ENCODE results near the gene SGPL1.

The SGPL1 gene

GRCh38 chr10:70893227-70894006, 77.7 kb downstream of the SGPL1 start:
- Histone ChIP-seq H3K9me3 (ENCODE audit: control insufficient read depth, low read length) (no peaks in the 10 kb centered on the region), H3K27me3 (ENCODE audit: control insufficient read depth in 1 of 2, insufficient read depth in 1 of 2, low read length in 2 of 2) (peaks cover 0 to 3% of the 10 kb centered on the region in 2 experiments), H3K4me3 (ENCODE audit: insufficient read depth in 1 of 2, low read depth in 1 of 2, low read length in 2 of 2) (no peak overlapping the region), H4K91ac (ENCODE audit: low read length) (no peak overlapping the region), H3K9ac (ENCODE audit: low read length) (peak overlapping the region; percentile 21), H2BK15ac (ENCODE audit: low read depth, poor library complexity, severe bottlenecking) (no peak overlapping the region), H4K8ac (ENCODE audit: low read length) (no peak overlapping the region), H2AK5ac (ENCODE audit: low read length, severe bottlenecking) (no peak overlapping the region), H3K18ac (ENCODE audit: low read depth in 1 of 2, low read length in 2 of 2) (no peak overlapping the region), H2BK12ac (ENCODE audit: low read length in 2 of 2) (no peak overlapping the region), H3K79me1 (replicated peaks; ENCODE audit: low read length, poor library complexity, severe bottlenecking) (no peaks in the 10 kb centered on the region), H2AFZ (ENCODE audit: low read depth, low read length) (no peak overlapping the region), H2BK5ac (ENCODE audit: low read depth, low read length, poor library complexity, severe bottlenecking) (no peak overlapping the region), H3K14ac (ENCODE audit: low read length in 2 of 2) (no peak overlapping the region), H3K23ac (ENCODE audit: low read length in 2 of 2) (no peak overlapping the region), H2BK120ac (ENCODE audit: low read depth, low read length) (no peak overlapping the region), H3K4me1 (ENCODE audit: control insufficient read depth, insufficient read depth, low read depth, low read length) (peaks cover 9% of the 10 kb centered on the region), H3K4ac (ENCODE audit: low read depth in 1 of 2, low read length in 2 of 2) (no peak overlapping the region), H3K27ac (ENCODE audit: low read length, poor library complexity, severe bottlenecking) (no peak overlapping the region), H3K4me2 (ENCODE audit: low read length, poor library complexity, severe bottlenecking) (no peak overlapping the region), H3K36me3 (ENCODE audit: control insufficient read depth in 1 of 2, insufficient read depth in 2 of 2, low read depth in 1 of 2, low read length in 2 of 2) (no peaks in the 10 kb centered on the region)
- 73% methylated on average over 8 of the region's 10 CpGs for WGBS
- no peak for DNase-seq

GRCh38 chr10:70894416-70894815, 78.7 kb downstream of the SGPL1 start:
- Histone ChIP-seq H3K27me3 (ENCODE audit: control insufficient read depth in 1 of 2, insufficient read depth in 1 of 2, low read length in 2 of 2) (peaks cover 0 to 3% of the 10 kb centered on the region in 2 experiments), H2AFZ (ENCODE audit: low read depth, low read length) (no peak overlapping the region), H3K18ac (ENCODE audit: low read depth in 1 of 2, low read length in 2 of 2) (no peak overlapping the region), H2BK120ac (ENCODE audit: low read depth, low read length) (no peak overlapping the region), H2BK5ac (ENCODE audit: low read depth, low read length, poor library complexity, severe bottlenecking) (no peak overlapping the region), H3K9me3 (ENCODE audit: control insufficient read depth, low read length) (no peaks in the 10 kb centered on the region), H3K4me3 (ENCODE audit: insufficient read depth in 1 of 2, low read depth in 1 of 2, low read length in 2 of 2) (no peak overlapping the region), H3K27ac (ENCODE audit: low read length, poor library complexity, severe bottlenecking) (no peak overlapping the region), H4K91ac (ENCODE audit: low read length) (no peak overlapping the region), H3K79me1 (replicated peaks; ENCODE audit: low read length, poor library complexity, severe bottlenecking) (no peaks in the 10 kb centered on the region), H3K14ac (ENCODE audit: low read length in 2 of 2) (no peak overlapping the region), H3K36me3 (ENCODE audit: control insufficient read depth in 1 of 2, insufficient read depth in 2 of 2, low read depth in 1 of 2, low read length in 2 of 2) (no peaks in the 10 kb centered on the region), H2BK15ac (ENCODE audit: low read depth, poor library complexity, severe bottlenecking) (no peak overlapping the region), H3K9ac (ENCODE audit: low read length) (no peak overlapping the region), H3K4ac (ENCODE audit: low read depth in 1 of 2, low read length in 2 of 2) (no peak overlapping the region), H3K4me2 (ENCODE audit: low read length, poor library complexity, severe bottlenecking) (no peak overlapping the region), H3K4me1 (ENCODE audit: control insufficient read depth, insufficient read depth, low read depth, low read length) (peaks cover 7% of the 10 kb centered on the region), H2BK12ac (ENCODE audit: low read length in 2 of 2) (no peak overlapping the region), H3K23ac (ENCODE audit: low read length in 2 of 2) (no peak overlapping the region), H2AK5ac (ENCODE audit: low read length, severe bottlenecking) (no peak overlapping the region), H4K8ac (ENCODE audit: low read length) (no peak overlapping the region)
- no peak for DNase-seq
- 86% methylated on average over 2 of the region's 2 CpGs for WGBS

- Histone ChIP-seq H3K4me3 (ENCODE audit: insufficient read depth in 1 of 2, low read depth in 1 of 2, low read length in 2 of 2) (no peak overlapping the region), H3K4me2 (ENCODE audit: low read length, poor library complexity, severe bottlenecking) (no peak overlapping the region), H3K23ac (ENCODE audit: low read length in 2 of 2) (no peak overlapping the region), H3K4me1 (ENCODE audit: control insufficient read depth, insufficient read depth, low read depth, low read length) (peaks cover under 1% of the 10 kb centered on the region), H2BK5ac (ENCODE audit: low read depth, low read length, poor library complexity, severe bottlenecking) (no peak overlapping the region), H2AFZ (ENCODE audit: low read depth, low read length) (no peak overlapping the region), H3K14ac (ENCODE audit: low read length in 2 of 2) (no peak overlapping the region), H3K9me3 (ENCODE audit: control insufficient read depth, low read length) (no peaks in the 10 kb centered on the region), H2AK5ac (ENCODE audit: low read length, severe bottlenecking) (no peak overlapping the region), H4K8ac (ENCODE audit: low read length) (no peak overlapping the region), H2BK120ac (ENCODE audit: low read depth, low read length) (no peak overlapping the region), H3K36me3 (ENCODE audit: control insufficient read depth in 1 of 2, insufficient read depth in 2 of 2, low read depth in 1 of 2, low read length in 2 of 2) (no peaks in the 10 kb centered on the region), H3K4ac (ENCODE audit: low read depth in 1 of 2, low read length in 2 of 2) (no peak overlapping the region), H2BK15ac (ENCODE audit: low read depth, poor library complexity, severe bottlenecking) (no peak overlapping the region), H4K91ac (ENCODE audit: low read length) (no peak overlapping the region), H3K27me3 (ENCODE audit: control insufficient read depth in 1 of 2, insufficient read depth in 1 of 2, low read length in 2 of 2) (peaks cover 12 to 15% of the 10 kb centered on the region in 2 experiments), H3K27ac (ENCODE audit: low read length, poor library complexity, severe bottlenecking) (no peak overlapping the region), H3K18ac (ENCODE audit: low read depth in 1 of 2, low read length in 2 of 2) (no peak overlapping the region), H2BK12ac (ENCODE audit: low read length in 2 of 2) (no peak overlapping the region), H3K9ac (ENCODE audit: low read length) (no peak overlapping the region), H3K79me1 (replicated peaks; ENCODE audit: low read length, poor library complexity, severe bottlenecking) (no peaks in the 10 kb centered on the region)
- 90% methylated on average over 1 of the region's 1 CpG for WGBS
- no peak for DNase-seq
These were observed 80.8 kb downstream of the SGPL1 start for GRCh38 chr10:70896551-70896950.

- H3K27me3 ChIP-seq (ENCODE audit: control insufficient read depth in 1 of 2, insufficient read depth in 1 of 2, low read length in 2 of 2) = peaks cover 17 to 23% of the 10 kb centered on the region in 2 experiments
- no peak overlapping the region for H3K4me3 ChIP-seq (ENCODE audit: insufficient read depth in 1 of 2, low read depth in 1 of 2, low read length in 2 of 2)
- no peak overlapping the region for H4K8ac ChIP-seq (ENCODE audit: low read length)
- no peaks in the 10 kb centered on the region for H3K36me3 ChIP-seq (ENCODE audit: control insufficient read depth in 1 of 2, insufficient read depth in 2 of 2, low read depth in 1 of 2, low read length in 2 of 2)
- no peak overlapping the region for H3K23ac ChIP-seq (ENCODE audit: low read length in 2 of 2)
- no peak overlapping the region for H3K4ac ChIP-seq (ENCODE audit: low read depth in 1 of 2, low read length in 2 of 2)
- H3K14ac ChIP-seq (ENCODE audit: low read length in 2 of 2) = no peak overlapping the region
- no peaks in the 10 kb centered on the region for H3K9me3 ChIP-seq (ENCODE audit: control insufficient read depth, low read length)
- no peak overlapping the region for H2BK15ac ChIP-seq (ENCODE audit: low read depth, poor library complexity, severe bottlenecking)
- no peak overlapping the region for H2BK120ac ChIP-seq (ENCODE audit: low read depth, low read length)
- no peak overlapping the region for H3K4me2 ChIP-seq (ENCODE audit: low read length, poor library complexity, severe bottlenecking)
- peaks cover 2% of the 10 kb centered on the region for H3K4me1 ChIP-seq (ENCODE audit: control insufficient read depth, insufficient read depth, low read depth, low read length)
- H3K27ac ChIP-seq (ENCODE audit: low read length, poor library complexity, severe bottlenecking) = no peak overlapping the region
- no peak overlapping the region for H3K9ac ChIP-seq (ENCODE audit: low read length)
- no peak for DNase-seq
- no peak overlapping the region for H3K18ac ChIP-seq (ENCODE audit: low read depth in 1 of 2, low read length in 2 of 2)
- 88% methylated on average over 3 of the region's 3 CpGs for WGBS
- H2AK5ac ChIP-seq (ENCODE audit: low read length, severe bottlenecking) = no peak overlapping the region
- no peak overlapping the region for H2BK12ac ChIP-seq (ENCODE audit: low read length in 2 of 2)
- no peak overlapping the region for H2BK5ac ChIP-seq (ENCODE audit: low read depth, low read length, poor library complexity, severe bottlenecking)
- no peaks in the 10 kb centered on the region for H3K79me1 ChIP-seq (replicated peaks; ENCODE audit: low read length, poor library complexity, severe bottlenecking)
- H2AFZ ChIP-seq (ENCODE audit: low read depth, low read length) = no peak overlapping the region
- no peak overlapping the region for H4K91ac ChIP-seq (ENCODE audit: low read length)
These were observed 82.9 kb downstream of the SGPL1 start for GRCh38 chr10:70898687-70899086.

Measured in mesenchymal stem cell (in vitro differentiated cells and primary cell).